Measurements from ENCODE around the gene MYH1.

DNA sequence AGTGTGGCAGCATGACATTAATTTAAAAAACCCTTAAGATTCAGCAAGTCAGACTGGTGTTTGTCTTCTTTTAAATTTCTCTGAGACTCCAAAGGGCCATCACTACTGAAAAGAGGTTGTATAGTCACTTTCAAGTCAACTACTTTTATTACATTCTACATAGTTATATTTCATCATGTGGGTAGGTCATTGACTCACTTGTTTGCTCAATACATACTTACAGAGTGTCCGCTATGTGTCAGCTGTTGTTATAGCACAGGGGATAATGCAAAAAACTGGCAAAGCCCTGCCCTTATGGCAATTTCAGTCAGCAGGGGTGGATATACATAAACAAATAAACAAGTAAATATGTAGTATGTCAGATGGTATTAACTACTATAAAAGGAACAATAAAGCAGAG, 46.5 kb downstream of the MYH1 start:
- TF ChIP-seq GATA3 (IDR thresholded peaks at IDR 0.05; ENCODE audit: low read depth, low read length) (no peak), GATA2 (IDR thresholded peaks at IDR 0.05; ENCODE audit: low read depth, low read length) (no peak)

All from SH-SY5Y (cell line).